ENCODE results near the gene SBNO1.
A peak's percentile ranks its signal among the peaks of the same experiment; 100 is the strongest.
"Not testable (repeated sequence)": the region's sequence is repeated elsewhere in the genome, so short reads cannot be mapped to it uniquely, and the experiment has no call there.

Gene SBNO1

GRCh38 chr12:123265851-123266678, 98.6 kb downstream of the SBNO1 start:
- no peak for FAIRE-seq
- no peak for TF ChIP-seq POLR2A (IDR thresholded peaks at IDR 0.05; ENCODE audit: low read depth, low read length)
- no peak for DNase-seq (ENCODE audit: insufficient read length, low spot score)

GRCh38 chr12:123264642-123265041, 100.0 kb downstream of the SBNO1 start:
- FAIRE-seq (no peak), DNase-seq (ENCODE audit: insufficient read length, low spot score) (no peak)
- TF ChIP-seq POLR2A (IDR thresholded peaks at IDR 0.05; ENCODE audit: low read depth, low read length) = no peak

- TF ChIP-seq POLR2A (IDR thresholded peaks at IDR 0.05; ENCODE audit: low read depth, low read length) = no peak
- DNase-seq (ENCODE audit: insufficient read length, low spot score) (no peak), FAIRE-seq (no peak)
These were observed 101.3 kb downstream of the SBNO1 start for GRCh38 chr12:123263196-123263817.

GRCh38 chr12:123261196-123261595, 103.5 kb downstream of the SBNO1 start:
- FAIRE-seq (no peak), DNase-seq (ENCODE audit: insufficient read length, low spot score) (no peak)
- TF ChIP-seq POLR2A (IDR thresholded peaks at IDR 0.05; ENCODE audit: low read depth, low read length) = no peak

- FAIRE-seq = no peak
- no peak for TF ChIP-seq POLR2A (IDR thresholded peaks at IDR 0.05; ENCODE audit: low read depth, low read length)
- DNase-seq (ENCODE audit: insufficient read length, low spot score) = no peak
These were observed 104.6 kb downstream of the SBNO1 start for GRCh38 chr12:123260081-123260480.

GRCh38 chr12:123258593-123258992, 106.1 kb downstream of the SBNO1 start:
- no peak for DNase-seq (ENCODE audit: insufficient read length, low spot score)
- no peak for TF ChIP-seq POLR2A (IDR thresholded peaks at IDR 0.05; ENCODE audit: low read depth, low read length)
- FAIRE-seq = no peak

- no peak for TF ChIP-seq POLR2A (IDR thresholded peaks at IDR 0.05; ENCODE audit: low read depth, low read length)
- FAIRE-seq (no peak), DNase-seq (ENCODE audit: insufficient read length, low spot score) (no peak)
These were observed 109.7 kb downstream of the SBNO1 start for GRCh38 chr12:123254853-123255446.

GRCh38 chr12:123253641-123254459, 110.8 kb downstream of the SBNO1 start:
- no peak for FAIRE-seq

GRCh38 chr12:123252365-123252764, 112.3 kb downstream of the SBNO1 start:
- DNase-seq (ENCODE audit: insufficient read length, low spot score); FAIRE-seq: not testable (repeated sequence)

More at GRCh38 chr12:123253641-123254459, 110.8 kb downstream of the SBNO1 start:
- DNase-seq (ENCODE audit: insufficient read length, low spot score) = no peak
- TF ChIP-seq POLR2A (IDR thresholded peaks at IDR 0.05; ENCODE audit: low read depth, low read length) = no peak

GRCh38 chr12:123251403-123252076, 113.1 kb downstream of the SBNO1 start:
- no peak for TF ChIP-seq POLR2A (IDR thresholded peaks at IDR 0.05; ENCODE audit: low read depth, low read length)
- no peak for FAIRE-seq
- no peak for DNase-seq (ENCODE audit: insufficient read length, low spot score)

GRCh38 chr12:123250471-123251383, 113.9 kb downstream of the SBNO1 start:
- DNase-seq (ENCODE audit: insufficient read length, low spot score) (no peak), FAIRE-seq (peak; percentile 45)
- no peak for TF ChIP-seq POLR2A (IDR thresholded peaks at IDR 0.05; ENCODE audit: low read depth, low read length)

- not testable (repeated sequence) for DNase-seq (ENCODE audit: insufficient read length, low spot score); FAIRE-seq
These were observed 115.5 kb downstream of the SBNO1 start for GRCh38 chr12:123248996-123249741.

GRCh38 chr12:123248129-123248528, 116.5 kb downstream of the SBNO1 start:
- not testable (repeated sequence) for FAIRE-seq; DNase-seq (ENCODE audit: insufficient read length, low spot score)
